SJSA1 (cell line): ENCODE measurements around the gene THSD7A. TPM values are rescaled to one million over a fixed set of nuclear protein-coding genes. Genes with fewer than 3 reads are reported as not detected.

ENCODE experiments used
- DNase-seq, 2 experiments: peaks; one replicate each; pipeline ENCODE4 v3.0.0-alpha.2; 2015 to 2020; ENCODE audit warnings: low spot score in 2 of 2, low read depth in 1 of 2
- H3K27ac ChIP-seq: fragments of 250-450 bp; sonication (Bioruptor Pico); 2 replicates; pipeline ENCODE4 v1.5.1; 2020; ENCODE audit warnings: mild to moderate bottlenecking, moderate library complexity
- H3K27me3 ChIP-seq: fragments of 250-450 bp; sonication (Bioruptor Pico); replicated peaks from 2 replicates; pipeline ENCODE4 v1.5.1; 2020; ENCODE audit warnings: mild to moderate bottlenecking, moderate library complexity
- H3K36me3 ChIP-seq: fragments of 250-450 bp; sonication (Bioruptor Pico); 2 replicates; pipeline ENCODE4 v1.5.1; 2020; ENCODE audit warnings: mild to moderate bottlenecking
- H3K4me1 ChIP-seq: fragments of 250-450 bp; sonication (Bioruptor Pico); replicated peaks from 2 replicates; pipeline ENCODE4 v1.6.1; 2021; ENCODE audit warnings: mild to moderate bottlenecking
- H3K4me3 ChIP-seq: fragments of 250-450 bp; sonication (Bioruptor Pico); 2 replicates; pipeline ENCODE4 v1.5.1; 2020; ENCODE audit warnings: mild to moderate bottlenecking
- H3K9me3 ChIP-seq: fragments of 250-450 bp; sonication (Bioruptor Pico); replicated peaks from 2 replicates; pipeline ENCODE4 v1.5.1; 2020; ENCODE audit warnings: mild to moderate bottlenecking
- total RNA-seq: library from RNA; depleted of rRNA; stranded (reverse); fragments of >200 nt; shearing (Covaris generic); gene quantifications from 2 replicates; pipeline ENCODE4 v1.2.3, GENCODE V29; 2014

THSD7A gene
- total RNA-seq, 1 experiment from 2014 or later = not detected

- Histone ChIP-seq H3K27me3 (peaks cover 5% of the 10 kb centered on the region; the same call in 1 of the 2 replicates), H3K4me1 (no peaks in the 10 kb centered on the region)
- no peak for DNase-seq
Observed at GRCh38 chr7:11788568-11788967, 43.4 kb downstream of the THSD7A start.

GRCh38 chr7:11787534-11787933 lies 44.5 kb downstream of the THSD7A start:
- no peaks in the 10 kb centered on the region for H3K9me3 ChIP-seq
- no peak overlapping the region for H3K4me3 ChIP-seq
- H3K36me3 ChIP-seq = no peaks in the 10 kb centered on the region

More at GRCh38 chr7:11788568-11788967, 43.4 kb downstream of the THSD7A start:
- H3K9me3 ChIP-seq = no peaks in the 10 kb centered on the region
- H3K4me3 ChIP-seq = no peak overlapping the region
- H3K36me3 ChIP-seq = no peaks in the 10 kb centered on the region
- no peak overlapping the region for H3K27ac ChIP-seq

GRCh38 chr7:11786186-11786585 lies 45.8 kb downstream of the THSD7A start:
- no peaks in the 10 kb centered on the region for H3K36me3 ChIP-seq
- no peak for DNase-seq
- H3K4me3 ChIP-seq = no peak overlapping the region
- no peak overlapping the region for H3K27ac ChIP-seq
- H3K27me3 ChIP-seq = no peaks in the 10 kb centered on the region; the same call in 1 of the 2 replicates
- H3K9me3 ChIP-seq = no peaks in the 10 kb centered on the region
- H3K4me1 ChIP-seq = no peaks in the 10 kb centered on the region

More at GRCh38 chr7:11787534-11787933, 44.5 kb downstream of the THSD7A start:
- no peak for DNase-seq
- Histone ChIP-seq H3K27me3 (no peaks in the 10 kb centered on the region), H3K27ac (no peak overlapping the region), H3K4me1 (no peaks in the 10 kb centered on the region)

GRCh38 chr7:11784769-11785536 lies 47.0 kb downstream of the THSD7A start:
- Histone ChIP-seq H3K4me1 (no peaks in the 10 kb centered on the region), H3K27ac (no peak overlapping the region), H3K36me3 (no peaks in the 10 kb centered on the region), H3K9me3 (no peaks in the 10 kb centered on the region), H3K4me3 (no peak overlapping the region), H3K27me3 (no peaks in the 10 kb centered on the region; the same call in 1 of the 2 replicates)
- no peak for DNase-seq

GRCh38 chr7:11779864-11780674 lies 51.9 kb downstream of the THSD7A start:
- DNase-seq = no peak
- no peak overlapping the region for H3K4me3 ChIP-seq
- no peaks in the 10 kb centered on the region for H3K4me1 ChIP-seq
- no peaks in the 10 kb centered on the region; the same call in 1 of the 2 replicates for H3K27me3 ChIP-seq
- no peak overlapping the region for H3K27ac ChIP-seq
- H3K9me3 ChIP-seq = no peaks in the 10 kb centered on the region
- no peaks in the 10 kb centered on the region for H3K36me3 ChIP-seq

GRCh38 chr7:11776039-11776438 lies 56.0 kb downstream of the THSD7A start:
- no peaks in the 10 kb centered on the region for H3K36me3 ChIP-seq

GRCh38 chr7:11775401-11775800 lies 56.6 kb downstream of the THSD7A start:
- Histone ChIP-seq H3K27ac (no peak overlapping the region), H3K36me3 (no peaks in the 10 kb centered on the region), H3K9me3 (no peaks in the 10 kb centered on the region), H3K4me1 (no peaks in the 10 kb centered on the region), H3K27me3 (0 out of 2 replicates have a peak, but pooled peaks cover 4% of the 10 kb centered on the region), H3K4me3 (no peak overlapping the region)
- DNase-seq = no peak

More at GRCh38 chr7:11776039-11776438, 56.0 kb downstream of the THSD7A start:
- H3K27me3 ChIP-seq = 0 out of 2 replicates have a peak, but pooled peaks cover 4% of the 10 kb centered on the region
- H3K4me3 ChIP-seq = no peak overlapping the region
- no peak overlapping the region for H3K27ac ChIP-seq
- no peaks in the 10 kb centered on the region for H3K9me3 ChIP-seq
- H3K4me1 ChIP-seq = no peaks in the 10 kb centered on the region
- no peak for DNase-seq

GRCh38 chr7:11768263-11768662 lies 63.7 kb downstream of the THSD7A start:
- no peak for DNase-seq
- Histone ChIP-seq H3K9me3 (no peaks in the 10 kb centered on the region), H3K4me1 (no peaks in the 10 kb centered on the region), H3K4me3 (no peak overlapping the region), H3K27me3 (no peaks in the 10 kb centered on the region), H3K36me3 (no peaks in the 10 kb centered on the region), H3K27ac (no peak overlapping the region)

- H3K27ac ChIP-seq = no peak overlapping the region
- no peaks in the 10 kb centered on the region for H3K9me3 ChIP-seq
- no peak for DNase-seq
- H3K27me3 ChIP-seq = no peaks in the 10 kb centered on the region
- H3K4me3 ChIP-seq = no peak overlapping the region
- H3K36me3 ChIP-seq = no peaks in the 10 kb centered on the region
- no peaks in the 10 kb centered on the region for H3K4me1 ChIP-seq
Observed at GRCh38 chr7:11767148-11767547, 64.8 kb downstream of the THSD7A start.

- Histone ChIP-seq H3K4me1 (no peaks in the 10 kb centered on the region), H3K4me3 (no peak overlapping the region), H3K36me3 (no peaks in the 10 kb centered on the region), H3K27ac (no peak overlapping the region), H3K9me3 (no peaks in the 10 kb centered on the region), H3K27me3 (no peaks in the 10 kb centered on the region)
- DNase-seq = no peak
Observed at GRCh38 chr7:11760372-11760771, 71.6 kb downstream of the THSD7A start.

- H3K9me3 ChIP-seq = no peaks in the 10 kb centered on the region
- H3K27ac ChIP-seq = no peak overlapping the region
- H3K27me3 ChIP-seq = no peaks in the 10 kb centered on the region
- no peak overlapping the region for H3K4me3 ChIP-seq
- no peaks in the 10 kb centered on the region for H3K36me3 ChIP-seq
- no peaks in the 10 kb centered on the region for H3K4me1 ChIP-seq
- no peak for DNase-seq
Observed at GRCh38 chr7:11758627-11759111, 73.3 kb downstream of the THSD7A start.

- Histone ChIP-seq H3K27me3 (no peaks in the 10 kb centered on the region), H3K36me3 (no peaks in the 10 kb centered on the region), H3K27ac (no peak overlapping the region), H3K4me3 (no peak overlapping the region), H3K9me3 (no peaks in the 10 kb centered on the region), H3K4me1 (no peaks in the 10 kb centered on the region)
- DNase-seq = no peak
Observed at GRCh38 chr7:11757153-11757552, 74.8 kb downstream of the THSD7A start.

GRCh38 chr7:11754933-11755332 lies 77.1 kb downstream of the THSD7A start:
- Histone ChIP-seq H3K4me3 (no peak overlapping the region), H3K36me3 (no peaks in the 10 kb centered on the region), H3K27ac (no peak overlapping the region), H3K9me3 (no peaks in the 10 kb centered on the region), H3K4me1 (no peaks in the 10 kb centered on the region), H3K27me3 (no peaks in the 10 kb centered on the region)
- no peak for DNase-seq

- Histone ChIP-seq H3K27me3 (no peaks in the 10 kb centered on the region), H3K27ac (no peak overlapping the region), H3K9me3 (no peaks in the 10 kb centered on the region), H3K36me3 (no peaks in the 10 kb centered on the region), H3K4me3 (no peak overlapping the region), H3K4me1 (no peaks in the 10 kb centered on the region)
- no peak for DNase-seq
Observed at GRCh38 chr7:11754123-11754522, 77.9 kb downstream of the THSD7A start.
